Astrocyte (in vitro differentiated cells and primary cell): ENCODE measurements around the gene HPSE2. TPM values are rescaled to one million over a fixed set of nuclear protein-coding genes. Genes with fewer than 3 reads are reported as not detected.

Experiments
- DNase-seq: peaks from one replicate; pipeline ENCODE4 v3.0.0-alpha.2; 2010; ENCODE audit warnings: low read depth
- FAIRE-seq: peaks from 2 replicates; lab custom pipeline; 2011; peaks lifted over from hg19 to GRCh38; lab: Jason Lieb, UNC
- H2AFZ ChIP-seq: 2 replicates; pipeline ENCODE4 v1.6.0; 2012; ENCODE audit warnings: low read depth, low read length, inconsistent platforms
- H3K27ac ChIP-seq: 2 replicates; pipeline ENCODE4 v1.5.1; 2011; ENCODE audit warnings: low read depth, low read length, inconsistent platforms
- H3K27me3 ChIP-seq: 2 replicates; pipeline ENCODE4 v1.6.0; 2011; ENCODE audit warnings: low read length, inconsistent platforms; ENCODE audit not compliant: insufficient read depth
- H3K36me3 ChIP-seq: 2 replicates; pipeline ENCODE4 v1.5.1; 2011; ENCODE audit warnings: low read length, inconsistent platforms; ENCODE audit not compliant: insufficient read depth
- H3K4me1 ChIP-seq: 2 replicates; pipeline ENCODE4 v1.5.1; 2011; ENCODE audit warnings: low read length, inconsistent platforms; ENCODE audit not compliant: insufficient read depth
- H3K4me2 ChIP-seq: 2 replicates; pipeline ENCODE4 v1.6.0; 2012; ENCODE audit warnings: low read length, inconsistent platforms
- H3K4me3 ChIP-seq: 2 replicates; pipeline ENCODE4 v1.5.1; 2011; ENCODE audit warnings: low read depth, mild to moderate bottlenecking, low read length, inconsistent platforms; ENCODE audit not compliant: insufficient read depth
- H3K79me2 ChIP-seq: 2 replicates; pipeline ENCODE4 v1.6.0; 2012; ENCODE audit warnings: mild to moderate bottlenecking, low read length, inconsistent platforms; ENCODE audit not compliant: insufficient read depth
- H3K9ac ChIP-seq: 2 replicates; pipeline ENCODE4 v1.6.0; 2012; ENCODE audit warnings: mild to moderate bottlenecking, low read length, inconsistent platforms
- H3K9me3 ChIP-seq: 2 replicates; pipeline ENCODE4 v1.5.1; 2012; ENCODE audit warnings: low read depth, mild to moderate bottlenecking, low read length, inconsistent platforms; ENCODE audit not compliant: insufficient read depth
- H4K20me1 ChIP-seq: 2 replicates; pipeline ENCODE4 v1.6.0; 2012; ENCODE audit warnings: low read length, inconsistent platforms; ENCODE audit not compliant: insufficient read depth
- H3K27ac Mint-ChIP-seq: one replicate; pipeline ENCODE4 v1.8.0; 2021; ENCODE audit warnings: mild to moderate bottlenecking, mixed read lengths; ENCODE audit not compliant: unreplicated experiment
- H3K27me3 Mint-ChIP-seq: one replicate; pipeline ENCODE4 v1.8.0; 2021; ENCODE audit warnings: low read depth, mixed read lengths; ENCODE audit not compliant: unreplicated experiment
- H3K36me3 Mint-ChIP-seq: one replicate; pipeline ENCODE4 v1.8.0; 2021; ENCODE audit warnings: low read depth, mixed read lengths; ENCODE audit not compliant: unreplicated experiment
- H3K4me1 Mint-ChIP-seq: one replicate; pipeline ENCODE4 v1.8.0; 2021; ENCODE audit warnings: low read depth, mixed read lengths; ENCODE audit not compliant: unreplicated experiment
- H3K4me3 Mint-ChIP-seq: one replicate; pipeline ENCODE4 v1.8.0; 2021; ENCODE audit warnings: mild to moderate bottlenecking, moderate library complexity, mixed read lengths; ENCODE audit not compliant: unreplicated experiment
- H3K9me3 Mint-ChIP-seq: one replicate; pipeline ENCODE4 v1.8.0; 2021; ENCODE audit warnings: mild to moderate bottlenecking, mixed read lengths; ENCODE audit not compliant: unreplicated experiment
- CTCF ChIP-seq: IDR thresholded peaks from 2 replicates; pipeline ENCODE4 v1.5.1; 2011; ENCODE audit warnings: low read depth, mild to moderate bottlenecking, inconsistent platforms, low read length, moderate library complexity; ENCODE audit not compliant: insufficient read depth
- EZH2 ChIP-seq: IDR thresholded peaks from 2 replicates; pipeline ENCODE4 v1.6.1; 2012; ENCODE audit warnings: mild to moderate bottlenecking, low read length, inconsistent platforms; ENCODE audit not compliant: insufficient read depth
- total RNA-seq: library from RNA; stranded (reverse); gene quantifications from 2 replicates; pipeline ENCODE4 v1.2.1, GENCODE V29; 2021

HPSE2 gene
- total RNA-seq, 1 donor from 2014 or later = 0.14 TPM

- H3K4me1 ChIP-seq = no peaks in the 10 kb centered on the region
- Mint-ChIP-seq H3K36me3 (no peaks in the 10 kb centered on the region), H3K4me3 (no peak overlapping the region), H3K4me1 (no peaks in the 10 kb centered on the region), H3K27me3 (peaks cover 19% of the 10 kb centered on the region), H3K27ac (no peak overlapping the region), H3K9me3 (no peaks in the 10 kb centered on the region)
- FAIRE-seq (no peak), DNase-seq (no peak)
- no peaks in the 10 kb centered on the region for H3K79me2 ChIP-seq
- H2AFZ ChIP-seq = no peak overlapping the region
- no peak for TF ChIP-seq EZH2
- TF ChIP-seq CTCF = no peak
- H3K27me3 ChIP-seq = no peaks in the 10 kb centered on the region
- H3K9ac ChIP-seq = no peak overlapping the region
- no peak overlapping the region for H3K27ac ChIP-seq
- H4K20me1 ChIP-seq = no peaks in the 10 kb centered on the region
- H3K36me3 ChIP-seq = no peaks in the 10 kb centered on the region
- no peak overlapping the region for H3K4me2 ChIP-seq
- H3K4me3 ChIP-seq = no peak overlapping the region
- no peaks in the 10 kb centered on the region for H3K9me3 ChIP-seq
Observed at GRCh38 chr10:98528166-98528804, 707.4 kb downstream of the HPSE2 start.

GRCh38 chr10:98525969-98526368 lies 709.7 kb downstream of the HPSE2 start:
- Histone ChIP-seq H3K79me2 (no peaks in the 10 kb centered on the region), H3K27ac (no peak overlapping the region), H3K36me3 (no peaks in the 10 kb centered on the region), H4K20me1 (no peaks in the 10 kb centered on the region), H3K9ac (no peak overlapping the region), H3K4me3 (no peak overlapping the region), H3K4me2 (no peak overlapping the region), H3K4me1 (no peaks in the 10 kb centered on the region), H3K27me3 (no peaks in the 10 kb centered on the region), H3K9me3 (no peaks in the 10 kb centered on the region), H2AFZ (no peak overlapping the region)
- Mint-ChIP-seq H3K27ac (no peak overlapping the region), H3K9me3 (no peaks in the 10 kb centered on the region), H3K4me1 (no peaks in the 10 kb centered on the region), H3K4me3 (no peak overlapping the region), H3K27me3 (peaks cover 19% of the 10 kb centered on the region), H3K36me3 (no peaks in the 10 kb centered on the region)
- FAIRE-seq (no peak), DNase-seq (no peak)
- TF ChIP-seq EZH2 (no peak), CTCF (no peak)

GRCh38 chr10:98524124-98524523 lies 711.5 kb downstream of the HPSE2 start:
- Histone ChIP-seq H3K27me3 (no peaks in the 10 kb centered on the region), H3K4me2 (no peak overlapping the region), H3K27ac (no peak overlapping the region), H3K4me1 (no peaks in the 10 kb centered on the region), H3K9ac (no peak overlapping the region), H3K9me3 (no peaks in the 10 kb centered on the region), H3K79me2 (no peaks in the 10 kb centered on the region), H2AFZ (no peak overlapping the region), H4K20me1 (no peaks in the 10 kb centered on the region), H3K36me3 (no peaks in the 10 kb centered on the region), H3K4me3 (no peak overlapping the region)
- DNase-seq (no peak), FAIRE-seq (no peak)
- TF ChIP-seq EZH2 = no peak
- no peak for TF ChIP-seq CTCF
- H3K27me3 Mint-ChIP-seq = peaks cover 11% of the 10 kb centered on the region
- no peaks in the 10 kb centered on the region for H3K36me3 Mint-ChIP-seq
- H3K4me3 Mint-ChIP-seq = no peak overlapping the region
- no peak overlapping the region for H3K27ac Mint-ChIP-seq
- no peaks in the 10 kb centered on the region for H3K4me1 Mint-ChIP-seq
- no peaks in the 10 kb centered on the region for H3K9me3 Mint-ChIP-seq
